GM13976 (cell line): ENCODE measurements around the gene CTNNA2.

Source experiments
- DNase-seq: peaks from one replicate; pipeline ENCODE4 v3.0.0; 2012; ENCODE audit warnings: low spot score
- CTCF ChIP-seq: IDR thresholded peaks from 2 replicates; pipeline ENCODE4 v1.5.1; 2012; ENCODE audit warnings: borderline replicate concordance, mild to moderate bottlenecking; ENCODE audit not compliant: insufficient read depth; ENCODE audit errors: extremely low read depth, missing control alignments, control extremely low read depth
- in situ Hi-C: fragments of 300-500 bp; cut with MboI; formaldehyde crosslinking; loops from one replicate; pipeline ENCODE4 v1.12.0; 2022; ENCODE audit warnings: low sequenced_read_pairs, mixed read lengths, inconsistent platforms; ENCODE audit not compliant: unreplicated experiment

The CTNNA2 gene

GRCh38 chr2:80464275-80464674 lies 951.4 kb downstream of the CTNNA2 start:
- in situ Hi-C loops, result no loop called here
- TF ChIP-seq CTCF, result no peak
- DNase-seq, result no peak

GRCh38 chr2:80467262-80467811 lies 954.5 kb downstream of the CTNNA2 start:
- in situ Hi-C loops, result no loop called here
- no peak for TF ChIP-seq CTCF
- DNase-seq, result no peak

GRCh38 chr2:80469428-80469827 lies 956.6 kb downstream of the CTNNA2 start:
- in situ Hi-C loops, result no loop called here
- no peak for DNase-seq
- no peak for TF ChIP-seq CTCF

- DNase-seq, result no peak
- in situ Hi-C loops, result no loop called here
- no peak for TF ChIP-seq CTCF
These were observed 960.2 kb downstream of the CTNNA2 start for GRCh38 chr2:80473069-80473468.

GRCh38 chr2:80473796-80474195 lies 960.9 kb downstream of the CTNNA2 start:
- no peak for TF ChIP-seq CTCF
- in situ Hi-C loops, result no loop called here
- no peak for DNase-seq

GRCh38 chr2:80475970-80476369 lies 963.1 kb downstream of the CTNNA2 start:
- no peak for TF ChIP-seq CTCF
- in situ Hi-C loops, result no loop called here
- DNase-seq, result no peak
